ENCODE measurements around the gene TMEM30A. TPM values are rescaled to one million over a fixed set of nuclear protein-coding genes. Genes with fewer than 3 reads are reported as not detected.

TMEM30A gene
- total RNA-seq, 2 donors from 2014 or later, result 47.7 to 59.4 TPM

GRCh38 chr6:75305573-75305972 lies 21.0 kb upstream of the TMEM30A start:
- H3K27ac Mint-ChIP-seq, result no peak overlapping the region
- 83 to 86% methylated on average over 1 to 5 of the region's 5 CpGs for WGBS, 2 experiments (ENCODE audit: insufficient coverage in 1 of 2, insufficient read length in 1 of 2)
- H3K4me1 Mint-ChIP-seq, result no peaks in the 10 kb centered on the region
- H3K9me3 Mint-ChIP-seq, result no peaks in the 10 kb centered on the region
- Histone ChIP-seq H3K27ac (ENCODE audit: low read depth, low read length) (no peak overlapping the region), H3K4me1 (ENCODE audit: control insufficient read depth, insufficient read depth, low read length) (no peaks in the 10 kb centered on the region), H3K9ac (ENCODE audit: extremely low read depth, low read length, poor library complexity, severe bottlenecking) (no peak overlapping the region), H3K36me3 (ENCODE audit: control insufficient read depth, insufficient read depth, low read length) (no peaks in the 10 kb centered on the region), H3K27me3 (ENCODE audit: control insufficient read depth, insufficient read depth, low read length, poor library complexity, severe bottlenecking) (no peaks in the 10 kb centered on the region), H3K4me3 (ENCODE audit: low read length) (no peak overlapping the region), H3K9me3 (ENCODE audit: control insufficient read depth, low read length) (no peaks in the 10 kb centered on the region)
- H3K27me3 Mint-ChIP-seq (ENCODE audit: insufficient read depth), result no peaks in the 10 kb centered on the region
- no peak for DNase-seq
- no peaks in the 10 kb centered on the region for H3K36me3 Mint-ChIP-seq (ENCODE audit: low read depth)
- H3K4me3 Mint-ChIP-seq, result no peak overlapping the region
- peak; percentile 29 for TF ChIP-seq CTCF (conservative IDR thresholded peaks at IDR 0.05)

GRCh38 chr6:75302280-75302679 lies 17.7 kb upstream of the TMEM30A start:
- Mint-ChIP-seq H3K27me3 (ENCODE audit: insufficient read depth) (no peaks in the 10 kb centered on the region), H3K4me1 (no peaks in the 10 kb centered on the region)

GRCh38 chr6:75301537-75301936 lies 16.9 kb upstream of the TMEM30A start:
- H3K27me3 Mint-ChIP-seq (ENCODE audit: insufficient read depth), result no peaks in the 10 kb centered on the region
- Histone ChIP-seq H3K4me3 (ENCODE audit: low read length) (no peak overlapping the region), H3K36me3 (ENCODE audit: control insufficient read depth, insufficient read depth, low read length) (no peaks in the 10 kb centered on the region), H3K4me1 (ENCODE audit: control insufficient read depth, insufficient read depth, low read length) (no peaks in the 10 kb centered on the region), H3K27ac (ENCODE audit: low read depth, low read length) (no peak overlapping the region), H3K9me3 (ENCODE audit: control insufficient read depth, low read length) (no peaks in the 10 kb centered on the region), H3K27me3 (ENCODE audit: control insufficient read depth, insufficient read depth, low read length, poor library complexity, severe bottlenecking) (no peaks in the 10 kb centered on the region), H3K9ac (ENCODE audit: extremely low read depth, low read length, poor library complexity, severe bottlenecking) (no peak overlapping the region)
- H3K36me3 Mint-ChIP-seq (ENCODE audit: low read depth), result no peaks in the 10 kb centered on the region
- H3K4me1 Mint-ChIP-seq, result no peaks in the 10 kb centered on the region
- no peak for DNase-seq
- no peak overlapping the region for H3K4me3 Mint-ChIP-seq
- TF ChIP-seq CTCF (conservative IDR thresholded peaks at IDR 0.05), result no peak
- no peaks in the 10 kb centered on the region for H3K9me3 Mint-ChIP-seq
- no peak overlapping the region for H3K27ac Mint-ChIP-seq

More at GRCh38 chr6:75302280-75302679, 17.7 kb upstream of the TMEM30A start:
- H3K4me3 Mint-ChIP-seq, result no peak overlapping the region
- WGBS, 2 experiments (ENCODE audit: insufficient coverage in 1 of 2, insufficient read length in 1 of 2), result 91 to 100% methylated on average over 2 to 3 of the region's 3 CpGs
- DNase-seq, result no peak
- Histone ChIP-seq H3K4me3 (ENCODE audit: low read length) (no peak overlapping the region), H3K9ac (ENCODE audit: extremely low read depth, low read length, poor library complexity, severe bottlenecking) (no peak overlapping the region), H3K27ac (ENCODE audit: low read depth, low read length) (no peak overlapping the region), H3K36me3 (ENCODE audit: control insufficient read depth, insufficient read depth, low read length) (no peaks in the 10 kb centered on the region), H3K27me3 (ENCODE audit: control insufficient read depth, insufficient read depth, low read length, poor library complexity, severe bottlenecking) (no peaks in the 10 kb centered on the region), H3K9me3 (ENCODE audit: control insufficient read depth, low read length) (no peaks in the 10 kb centered on the region), H3K4me1 (ENCODE audit: control insufficient read depth, insufficient read depth, low read length) (no peaks in the 10 kb centered on the region)
- H3K36me3 Mint-ChIP-seq (ENCODE audit: low read depth), result no peaks in the 10 kb centered on the region
- H3K27ac Mint-ChIP-seq, result no peak overlapping the region
- no peaks in the 10 kb centered on the region for H3K9me3 Mint-ChIP-seq
- no peak for TF ChIP-seq CTCF (conservative IDR thresholded peaks at IDR 0.05)

All from endodermal cell (in vitro differentiated cells).